Measurements from ENCODE around the gene IL34. TPM values are rescaled to one million over a fixed set of nuclear protein-coding genes. Genes with fewer than 3 reads are reported as not detected.
A peak's percentile ranks its signal among the peaks of the same experiment; 100 is the strongest.

Gene IL34
- total RNA-seq (2014; rRNA removed; shearing (Covaris generic)) = 8.5 and 8.8 TPM in 2 replicates

- DNase-seq = peak; percentile 60
- Histone ChIP-seq H3K36me3 (replicated peaks; ENCODE audit: control insufficient read depth, insufficient read depth, low read length) (no peaks in the 10 kb centered on the region), H3K4me3 (ENCODE audit: insufficient read depth, low read depth, low read length) (no peak within 1 kb of the TSS), H3K27me3 (ENCODE audit: control insufficient read depth, insufficient read depth, low read length) (no peaks in the 10 kb centered on the region)
These were observed at the start of gene IL34 for GRCh38 chr16:70646260-70647241. Gene IL34, plus strand, starts transcription at chr16:70646559. Its CDS starts 389 bp downstream, at chr16:70646948.

- DNase-seq = no peak
- Histone ChIP-seq H3K4me3 (ENCODE audit: insufficient read depth, low read depth, low read length) (no peak overlapping the region), H3K27me3 (ENCODE audit: control insufficient read depth, insufficient read depth, low read length) (no peaks in the 10 kb centered on the region), H3K36me3 (replicated peaks; ENCODE audit: control insufficient read depth, insufficient read depth, low read length) (no peaks in the 10 kb centered on the region)
These were observed 49.1 kb upstream of the IL34 start for GRCh38 chr16:70597135-70597835.

GRCh38 chr16:70598937-70599503, 47.3 kb upstream of the IL34 start:
- Histone ChIP-seq H3K36me3 (replicated peaks; ENCODE audit: control insufficient read depth, insufficient read depth, low read length) (no peaks in the 10 kb centered on the region), H3K27me3 (ENCODE audit: control insufficient read depth, insufficient read depth, low read length) (no peaks in the 10 kb centered on the region), H3K4me3 (ENCODE audit: insufficient read depth, low read depth, low read length) (no peak overlapping the region)
- no peak for DNase-seq

GRCh38 chr16:70600730-70601129, 45.6 kb upstream of the IL34 start:
- H3K4me3 ChIP-seq (ENCODE audit: insufficient read depth, low read depth, low read length) = no peak overlapping the region
- H3K27me3 ChIP-seq (ENCODE audit: control insufficient read depth, insufficient read depth, low read length) = no peaks in the 10 kb centered on the region
- H3K36me3 ChIP-seq (replicated peaks; ENCODE audit: control insufficient read depth, insufficient read depth, low read length) = no peaks in the 10 kb centered on the region
- no peak for DNase-seq

DNA sequence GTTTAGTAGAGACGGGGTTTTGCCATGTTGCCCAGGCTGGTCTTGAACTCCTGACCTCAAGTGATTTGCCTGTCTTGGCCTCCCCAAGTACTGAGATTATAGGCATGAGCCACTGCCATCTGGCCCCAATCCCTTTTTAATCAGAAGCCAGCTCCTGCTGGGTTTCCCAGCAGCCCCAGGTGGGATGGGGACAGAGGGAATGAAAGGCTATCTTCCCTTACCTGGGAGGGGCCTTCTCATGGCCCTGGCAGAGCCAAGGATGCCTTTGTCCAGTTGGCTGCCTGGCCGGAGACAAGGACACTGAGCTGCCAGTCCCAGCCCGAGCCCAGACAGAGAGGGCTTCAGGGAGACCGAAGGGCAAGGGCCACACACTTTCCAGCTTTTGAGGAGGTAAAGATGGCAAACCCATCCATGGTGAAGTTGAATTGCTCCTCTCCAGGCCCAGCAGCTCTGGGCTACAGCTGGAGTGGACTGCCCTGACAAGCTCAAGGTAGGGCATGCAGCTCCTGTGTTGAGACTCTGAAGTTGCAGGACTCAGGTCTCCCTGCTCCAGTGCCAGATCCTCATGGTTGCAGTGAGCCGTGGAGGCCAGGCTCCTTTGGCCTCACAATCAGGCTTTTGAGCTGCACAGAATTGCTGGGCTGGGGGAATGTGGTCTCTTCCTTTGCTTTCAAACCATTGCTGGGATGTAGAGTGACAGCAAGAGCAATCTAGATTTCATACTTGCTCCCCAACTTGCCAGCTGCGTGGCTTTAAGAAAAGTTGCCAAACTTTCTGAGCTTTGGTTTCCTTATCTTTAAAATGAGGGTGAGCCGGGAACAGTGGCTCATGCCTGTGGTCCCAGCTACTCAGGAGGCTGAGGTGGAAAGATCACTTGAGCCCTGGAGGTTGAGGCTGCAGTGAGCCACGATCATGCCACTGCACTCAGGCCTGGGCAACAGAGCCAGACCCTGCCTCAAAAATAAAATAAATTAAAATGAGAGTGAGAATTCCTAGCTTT, 44.5 kb upstream of the IL34 start:
- DNase-seq = no peak
- Histone ChIP-seq H3K27me3 (ENCODE audit: control insufficient read depth, insufficient read depth, low read length) (no peaks in the 10 kb centered on the region), H3K36me3 (replicated peaks; ENCODE audit: control insufficient read depth, insufficient read depth, low read length) (no peaks in the 10 kb centered on the region), H3K4me3 (ENCODE audit: insufficient read depth, low read depth, low read length) (no peak overlapping the region)

GRCh38 chr16:70602831-70603230, 43.5 kb upstream of the IL34 start:
- Histone ChIP-seq H3K27me3 (ENCODE audit: control insufficient read depth, insufficient read depth, low read length) (no peaks in the 10 kb centered on the region), H3K36me3 (replicated peaks; ENCODE audit: control insufficient read depth, insufficient read depth, low read length) (no peaks in the 10 kb centered on the region), H3K4me3 (ENCODE audit: insufficient read depth, low read depth, low read length) (no peak overlapping the region)
- DNase-seq = no peak

- no peak overlapping the region for H3K4me3 ChIP-seq (ENCODE audit: insufficient read depth, low read depth, low read length)
- no peak for DNase-seq
- no peaks in the 10 kb centered on the region for H3K36me3 ChIP-seq (replicated peaks; ENCODE audit: control insufficient read depth, insufficient read depth, low read length)
- H3K27me3 ChIP-seq (ENCODE audit: control insufficient read depth, insufficient read depth, low read length) = no peaks in the 10 kb centered on the region
These were observed 41.7 kb upstream of the IL34 start for GRCh38 chr16:70604407-70605282.

- Histone ChIP-seq H3K4me3 (ENCODE audit: insufficient read depth, low read depth, low read length) (no peak overlapping the region), H3K36me3 (replicated peaks; ENCODE audit: control insufficient read depth, insufficient read depth, low read length) (no peaks in the 10 kb centered on the region), H3K27me3 (ENCODE audit: control insufficient read depth, insufficient read depth, low read length) (no peaks in the 10 kb centered on the region)
- DNase-seq = no peak
These were observed 41.1 kb upstream of the IL34 start for GRCh38 chr16:70605283-70605657.

GRCh38 chr16:70608521-70608920, 37.8 kb upstream of the IL34 start:
- Histone ChIP-seq H3K4me3 (ENCODE audit: insufficient read depth, low read depth, low read length) (no peak overlapping the region), H3K27me3 (ENCODE audit: control insufficient read depth, insufficient read depth, low read length) (no peaks in the 10 kb centered on the region), H3K36me3 (replicated peaks; ENCODE audit: control insufficient read depth, insufficient read depth, low read length) (no peaks in the 10 kb centered on the region)
- no peak for DNase-seq

- no peak for DNase-seq
- H3K4me3 ChIP-seq (ENCODE audit: insufficient read depth, low read depth, low read length) = no peak overlapping the region
- H3K36me3 ChIP-seq (replicated peaks; ENCODE audit: control insufficient read depth, insufficient read depth, low read length) = peaks cover 3% of the 10 kb centered on the region
These were observed 35.8 kb upstream of the IL34 start for GRCh38 chr16:70610273-70611223.

GRCh38 chr16:70611224-70611598, 35.1 kb upstream of the IL34 start:
- no peaks in the 10 kb centered on the region for H3K27me3 ChIP-seq (ENCODE audit: control insufficient read depth, insufficient read depth, low read length)
- DNase-seq = peak; percentile 61
- no peak overlapping the region for H3K4me3 ChIP-seq (ENCODE audit: insufficient read depth, low read depth, low read length)
- peaks cover 8% of the 10 kb centered on the region for H3K36me3 ChIP-seq (replicated peaks; ENCODE audit: control insufficient read depth, insufficient read depth, low read length)

More at GRCh38 chr16:70610273-70611223, 35.8 kb upstream of the IL34 start:
- no peaks in the 10 kb centered on the region for H3K27me3 ChIP-seq (ENCODE audit: control insufficient read depth, insufficient read depth, low read length)

DNA sequence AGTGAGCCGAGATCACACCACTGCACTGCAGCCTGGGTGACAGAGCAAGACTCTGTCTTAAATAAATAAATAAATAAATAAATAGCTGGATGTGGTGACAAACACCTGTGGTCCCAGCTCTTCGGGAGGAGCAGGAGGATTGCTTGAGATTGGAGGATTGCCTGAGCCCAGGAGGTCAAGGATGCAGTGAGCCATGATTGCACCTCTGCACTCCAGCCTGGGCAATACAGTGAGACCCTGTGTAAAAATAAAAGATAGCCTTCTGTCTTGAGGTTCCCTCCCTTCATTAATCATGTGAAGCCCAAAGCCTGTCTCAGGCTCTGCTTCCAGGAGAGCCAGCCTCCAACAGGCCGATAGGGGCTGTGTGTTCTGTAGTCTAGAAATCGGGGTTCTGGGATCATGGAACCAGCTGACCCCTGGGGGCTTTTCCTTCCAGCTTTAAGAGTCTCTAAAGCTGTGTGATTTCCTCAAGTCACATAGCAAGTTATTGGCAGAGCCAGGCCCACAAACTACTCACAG, 34.5 kb upstream of the IL34 start:
- H3K4me3 ChIP-seq (ENCODE audit: insufficient read depth, low read depth, low read length) = no peak overlapping the region
- DNase-seq = no peak
- H3K36me3 ChIP-seq (replicated peaks; ENCODE audit: control insufficient read depth, insufficient read depth, low read length) = peaks cover 8% of the 10 kb centered on the region
- no peaks in the 10 kb centered on the region for H3K27me3 ChIP-seq (ENCODE audit: control insufficient read depth, insufficient read depth, low read length)

Measured in H7 (cell line).